ENCODE data around the gene HCRTR1.

GRCh38 chr1:31568895-31569595 lies 48.4 kb upstream of the HCRTR1 start:
- TF ChIP-seq CTCF (IDR thresholded peaks at IDR 0.05) (no peak), POLR2A (IDR thresholded peaks at IDR 0.05) (no peak)

All from heart left ventricle (tissue), 13 donors.